ENCODE measurements around the gene NHEJ1. TPM values are rescaled to one million over a fixed set of nuclear protein-coding genes. Genes with fewer than 3 reads are reported as not detected.

The NHEJ1 gene
- polyA plus RNA-seq, result 11.0 to 16.0 TPM (median 13.1 TPM) in 3 replicates
- 7.3 TPM for polyA plus RNA-seq (2011; ENCODE audit: low read depth)
- 9.3 and 14.3 TPM in 2 replicates for polyA plus RNA-seq (2011; cell fraction: cytosol; rRNA removed)
- 12.0 and 15.2 TPM in 2 replicates for polyA plus RNA-seq (2011; cell fraction: nucleus; rRNA removed)
- polyA plus RNA-seq (2012; ENCODE audit: low replicate concordance), result 8.2 and 8.3 TPM in 2 replicates
- 20.1 to 37.8 TPM (median 22.2 TPM) in 3 replicates for polyA minus RNA-seq
- 8.6 TPM for polyA minus RNA-seq (2011; cell fraction: cytosol; rRNA and poly(A)+ RNA removed)
- polyA minus RNA-seq (2011; cell fraction: nucleus; rRNA and poly(A)+ RNA removed), result 4.3 and 12.3 TPM in 2 replicates

- Histone ChIP-seq H4K20me1 (ENCODE audit: control insufficient read depth, extremely low read depth, insufficient read depth, low read length) (no peaks in the 10 kb centered on the region), H3K9me3 (ENCODE audit: control insufficient read depth, low read depth, low read length) (no peaks in the 10 kb centered on the region), H3K27me3 (ENCODE audit: control insufficient read depth, extremely low read depth, insufficient read depth, low read length) (no peaks in the 10 kb centered on the region), H3K79me2 (ENCODE audit: control insufficient read depth, insufficient read depth, low read length) (no peaks in the 10 kb centered on the region), H3K9me1 (ENCODE audit: control insufficient read depth, extremely low read depth, insufficient read depth, low read length) (no peaks in the 10 kb centered on the region), H3K9ac (ENCODE audit: control insufficient read depth, extremely low read depth, insufficient read depth, low read length) (peak within 1 kb of the TSS; percentile 82), H3K4me1 (ENCODE audit: control insufficient read depth, extremely low read depth, insufficient read depth, low read length) (peaks cover 8% of the 10 kb centered on the region), H3K4me3 (ENCODE audit: control insufficient read depth in 2 of 3, extremely low read depth in 1 of 3, insufficient read depth in 2 of 3, low read depth in 1 of 3, low read length in 3 of 3) (peak within 1 kb of the TSS; percentile 56 to 75 (median 74)), H2AFZ (ENCODE audit: control insufficient read depth, low read length) (peak within 1 kb of the TSS; percentile 95), H3K36me3 (ENCODE audit: control insufficient read depth in 2 of 2, extremely low read depth in 1 of 2, insufficient read depth in 2 of 2, low read length in 2 of 2) (peaks cover 3% of the 10 kb centered on the region in 2 experiments), H3K27ac (ENCODE audit: control insufficient read depth, insufficient read depth, low read length) (peak within 1 kb of the TSS; percentile 66), H3K4me2 (ENCODE audit: control insufficient read depth, extremely low read depth, insufficient read depth, low read depth, low read length) (peak within 1 kb of the TSS; percentile 95)
- dilution Hi-C loops (cut with MboI; ENCODE audit: extremely low pct_ligation_motif_present, low sequenced_read_pairs), result no loop called here
- no peak for FAIRE-seq
- DNase-seq (ENCODE audit: low read depth, low spot score), result peak; percentile 70
- peak; percentile 85 to 99 (median 90) for TF ChIP-seq CTCF (optimal IDR thresholded peaks at IDR 0.05 in 1 of 3, IDR thresholded peaks at IDR 0.05 in 1 of 3, conservative IDR thresholded peaks at IDR 0.05 in 1 of 3; ENCODE audit: extremely low read depth in 1 of 3, insufficient read depth in 2 of 3, low read length in 3 of 3)
- TF ChIP-seq EZH2 (IDR thresholded peaks at IDR 0.05; ENCODE audit: low read length), result no peak
Measured at GRCh38 chr2:219160186-219161017, at the start of gene NHEJ1. TSS of gene NHEJ1 (minus strand) at chr2:219160815. CDS start at chr2:219158362, 2,453 bp downstream.

- FAIRE-seq (no peak), DNase-seq (ENCODE audit: low read depth, low spot score) (no peak)
- Histone ChIP-seq H2AFZ (ENCODE audit: control insufficient read depth, low read length) (no peak overlapping the region), H3K4me1 (ENCODE audit: control insufficient read depth, extremely low read depth, insufficient read depth, low read length) (peaks cover 16% of the 10 kb centered on the region), H3K36me3 (ENCODE audit: control insufficient read depth in 2 of 2, extremely low read depth in 1 of 2, insufficient read depth in 2 of 2, low read length in 2 of 2) (peaks cover 23 to 25% of the 10 kb centered on the region in 2 experiments), H3K9me1 (ENCODE audit: control insufficient read depth, extremely low read depth, insufficient read depth, low read length) (no peaks in the 10 kb centered on the region), H3K4me3 (ENCODE audit: control insufficient read depth in 2 of 3, extremely low read depth in 1 of 3, insufficient read depth in 2 of 3, low read depth in 1 of 3, low read length in 3 of 3) (no peak overlapping the region), H3K79me2 (ENCODE audit: control insufficient read depth, insufficient read depth, low read length) (no peaks in the 10 kb centered on the region), H3K9me3 (ENCODE audit: control insufficient read depth, low read depth, low read length) (no peaks in the 10 kb centered on the region), H3K9ac (ENCODE audit: control insufficient read depth, extremely low read depth, insufficient read depth, low read length) (no peak overlapping the region), H3K27me3 (ENCODE audit: control insufficient read depth, extremely low read depth, insufficient read depth, low read length) (no peaks in the 10 kb centered on the region), H3K4me2 (ENCODE audit: control insufficient read depth, extremely low read depth, insufficient read depth, low read depth, low read length) (no peak overlapping the region), H4K20me1 (ENCODE audit: control insufficient read depth, extremely low read depth, insufficient read depth, low read length) (no peaks in the 10 kb centered on the region), H3K27ac (ENCODE audit: control insufficient read depth, insufficient read depth, low read length) (no peak overlapping the region)
- dilution Hi-C loops (cut with MboI; ENCODE audit: extremely low pct_ligation_motif_present, low sequenced_read_pairs), result no loop called here
- TF ChIP-seq CTCF (optimal IDR thresholded peaks at IDR 0.05 in 1 of 3, IDR thresholded peaks at IDR 0.05 in 1 of 3, conservative IDR thresholded peaks at IDR 0.05 in 1 of 3; ENCODE audit: extremely low read depth in 1 of 3, insufficient read depth in 2 of 3, low read length in 3 of 3) (no peak), EZH2 (IDR thresholded peaks at IDR 0.05; ENCODE audit: low read length) (no peak)
Measured at GRCh38 chr2:219209236-219210195, 48.9 kb upstream of the NHEJ1 start.
